HG02970 (cell line): ENCODE results near the gene CZIB.
"Not testable (repeated sequence)": the region's sequence is repeated elsewhere in the genome, so short reads cannot be mapped to it uniquely, and the experiment has no call there.

ENCODE experiments used
- ATAC-seq: cut with Tn5 transposase; IDR thresholded peaks from one replicate; pipeline ENCODE4 v1.9.1; 2021; ENCODE audit warnings: mild to moderate bottlenecking, moderate library complexity, moderate number of reproducible peaks; ENCODE audit not compliant: unreplicated experiment, low FRiP score

The CZIB gene

GRCh38 chr1:53195246-53196016, 25.0 kb downstream of the CZIB start:
- no peak for ATAC-seq

GRCh38 chr1:53190210-53190611, 30.2 kb downstream of the CZIB start:
- no peak for ATAC-seq

GRCh38 chr1:53189061-53189460, 31.4 kb downstream of the CZIB start:
- ATAC-seq, result no peak

- no peak for ATAC-seq
Measured at GRCh38 chr1:53188099-53188498, 32.3 kb downstream of the CZIB start.

GRCh38 chr1:53187401-53187800, 33.0 kb downstream of the CZIB start:
- no peak for ATAC-seq

GRCh38 chr1:53186533-53186932, 33.9 kb downstream of the CZIB start:
- no peak for ATAC-seq

- ATAC-seq, result not testable (repeated sequence)
Measured at GRCh38 chr1:53185955-53186297, 34.5 kb downstream of the CZIB start.

GRCh38 chr1:53183095-53183990, 37.1 kb downstream of the CZIB start:
- no peak for ATAC-seq

GRCh38 chr1:53182716-53183094, 37.7 kb downstream of the CZIB start:
- ATAC-seq, result no peak

GRCh38 chr1:53182111-53182593, 38.3 kb downstream of the CZIB start:
- ATAC-seq, result no peak

- no peak for ATAC-seq
Measured at GRCh38 chr1:53180951-53181350, 39.5 kb downstream of the CZIB start.

GRCh38 chr1:53180226-53180625, 40.2 kb downstream of the CZIB start:
- no peak for ATAC-seq

- ATAC-seq, result no peak
Measured at GRCh38 chr1:53176452-53177208, 43.8 kb downstream of the CZIB start.

- no peak for ATAC-seq
Measured at GRCh38 chr1:53174971-53175913, 45.2 kb downstream of the CZIB start.

- no peak for ATAC-seq
Measured at GRCh38 chr1:53172426-53173128, 47.9 kb downstream of the CZIB start.

- no peak for ATAC-seq
Measured at GRCh38 chr1:53166912-53167311, 53.5 kb downstream of the CZIB start.

GRCh38 chr1:53166366-53166765, 54.1 kb downstream of the CZIB start:
- no peak for ATAC-seq

GRCh38 chr1:53165408-53165961, 54.9 kb downstream of the CZIB start:
- ATAC-seq, result no peak
